Measurements from ENCODE around the gene SPON1.
"Not testable (repeated sequence)": the region's sequence is repeated elsewhere in the genome, so short reads cannot be mapped to it uniquely, and the experiment has no call there.

The SPON1 gene

GRCh38 chr11:13962562-13963168 lies at the start of gene SPON1:
Gene SPON1, plus strand, starts transcription at chr11:13962723. Its CDS starts 182 bp downstream, at chr11:13962905.
- intact Hi-C loops (cut with DNase I): no loop called here
- peak in 39 of 42 donors; percentile 27 to 85 (median 61) for DNase-seq

- no peak for DNase-seq
- intact Hi-C loops (cut with DNase I): no loop called here
Measured at GRCh38 chr11:13917264-13917663, 45.3 kb upstream of the SPON1 start.

GRCh38 chr11:13917904-13918303 lies 44.6 kb upstream of the SPON1 start:
- DNase-seq: no peak
- intact Hi-C loops (cut with DNase I): no loop called here

- intact Hi-C loops (cut with DNase I): no loop called here
Measured at GRCh38 chr11:13920756-13921155, 41.8 kb upstream of the SPON1 start.

GRCh38 chr11:13921545-13921944 lies 41.0 kb upstream of the SPON1 start:
- intact Hi-C loops (cut with DNase I): no loop called here
- DNase-seq: no peak

More at GRCh38 chr11:13920756-13921155, 41.8 kb upstream of the SPON1 start:
- DNase-seq: no peak

GRCh38 chr11:13923182-13923581 lies 39.3 kb upstream of the SPON1 start:
- intact Hi-C loops (cut with DNase I): no loop called here
- no peak for DNase-seq

- DNase-seq: no peak
- intact Hi-C loops (cut with DNase I): no loop called here
Measured at GRCh38 chr11:13923716-13924650, 38.5 kb upstream of the SPON1 start.

GRCh38 chr11:13924801-13925327 lies 37.7 kb upstream of the SPON1 start:
- peak in 5 of 42 donors; percentile 13 to 39 (median 19) for DNase-seq
- intact Hi-C loops (cut with DNase I): no loop called here

GRCh38 chr11:13926366-13926765 lies 36.2 kb upstream of the SPON1 start:
- DNase-seq; intact Hi-C loops (cut with DNase I): not testable (repeated sequence)

GRCh38 chr11:13926981-13927380 lies 35.5 kb upstream of the SPON1 start:
- intact Hi-C loops (cut with DNase I): no loop called here
- DNase-seq: no peak

GRCh38 chr11:13927481-13927880 lies 35.0 kb upstream of the SPON1 start:
- peak in 27 of 42 donors; percentile 12 to 68 (median 41) for DNase-seq
- intact Hi-C loops (cut with DNase I): no loop called here

GRCh38 chr11:13928566-13929251 lies 33.8 kb upstream of the SPON1 start:
- intact Hi-C loops (cut with DNase I): no loop called here
- peak in 25 of 42 donors; percentile 11 to 71 (median 38) for DNase-seq

GRCh38 chr11:13929395-13929891 lies 33.1 kb upstream of the SPON1 start:
- peak in 29 of 42 donors; percentile 3 to 77 (median 42) for DNase-seq
- intact Hi-C loops (cut with DNase I): no loop called here

GRCh38 chr11:13931356-13931755 lies 31.2 kb upstream of the SPON1 start:
- intact Hi-C loops (cut with DNase I): no loop called here
- no peak for DNase-seq

GRCh38 chr11:13937154-13937553 lies 25.4 kb upstream of the SPON1 start:
- DNase-seq; intact Hi-C loops (cut with DNase I): not testable (repeated sequence)

- DNase-seq; intact Hi-C loops (cut with DNase I): not testable (repeated sequence)
Measured at GRCh38 chr11:13938829-13939228, 23.7 kb upstream of the SPON1 start.

- intact Hi-C loops (cut with DNase I): no loop called here
Measured at GRCh38 chr11:13939961-13940906, 22.3 kb upstream of the SPON1 start.

GRCh38 chr11:13940907-13941256 lies 21.6 kb upstream of the SPON1 start:
- intact Hi-C loops (cut with DNase I): no loop called here
- no peak for DNase-seq

More at GRCh38 chr11:13939961-13940906, 22.3 kb upstream of the SPON1 start:
- no peak for DNase-seq

Data from head of caudate nucleus (tissue), 42 donors.